HG03097 (cell line): ENCODE data around the gene CARNS1.
"Not testable (repeated sequence)": the region's sequence is repeated elsewhere in the genome, so short reads cannot be mapped to it uniquely, and the experiment has no call there.

ENCODE experiments used
- ATAC-seq: cut with Tn5 transposase; IDR thresholded peaks from one replicate; pipeline ENCODE4 v1.9.1; 2021; ENCODE audit not compliant: unreplicated experiment, low FRiP score

The CARNS1 gene

GRCh38 chr11:67427364-67427859, 11.9 kb downstream of the CARNS1 start:
- ATAC-seq = not testable (repeated sequence)

GRCh38 chr11:67428052-67429001, 12.8 kb downstream of the CARNS1 start, which contains the start of gene RPS6KB2:
Gene RPS6KB2, plus strand, starts transcription at chr11:67428494. Its CDS starts 52 bp downstream, at chr11:67428546.
- peak; percentile 84 for ATAC-seq

GRCh38 chr11:67429038-67429668, 13.7 kb downstream of the CARNS1 start:
- no peak for ATAC-seq

GRCh38 chr11:67429722-67430121, 14.2 kb downstream of the CARNS1 start:
- ATAC-seq = no peak

GRCh38 chr11:67431346-67432249, 16.1 kb downstream of the CARNS1 start:
- ATAC-seq = no peak

- no peak for ATAC-seq
Observed at GRCh38 chr11:67432655-67433349, 17.3 kb downstream of the CARNS1 start.

- no peak for ATAC-seq
Observed at GRCh38 chr11:67433536-67434394, 18.3 kb downstream of the CARNS1 start.

GRCh38 chr11:67434395-67434881, 19.0 kb downstream of the CARNS1 start:
- ATAC-seq = no peak

- ATAC-seq = no peak
Observed at GRCh38 chr11:67435031-67435726, 19.7 kb downstream of the CARNS1 start.

- no peak for ATAC-seq
Observed at GRCh38 chr11:67435727-67436458, 20.4 kb downstream of the CARNS1 start.

GRCh38 chr11:67436459-67437081, 21.1 kb downstream of the CARNS1 start:
- no peak for ATAC-seq

GRCh38 chr11:67437082-67437808, 21.8 kb downstream of the CARNS1 start, which contains the start of gene PTPRCAP:
Gene PTPRCAP, minus strand, starts transcription at chr11:67437682. Its CDS starts 63 bp downstream, at chr11:67437619.
- no peak for ATAC-seq

- no peak for ATAC-seq
Observed at GRCh38 chr11:67437809-67438157, 22.3 kb downstream of the CARNS1 start.

GRCh38 chr11:67438158-67438902, 22.9 kb downstream of the CARNS1 start:
- ATAC-seq = no peak

- no peak for ATAC-seq
Observed at GRCh38 chr11:67439321-67440228, 24.1 kb downstream of the CARNS1 start.
